Measurements from ENCODE around the gene MRGPRG.

The MRGPRG gene

DNA sequence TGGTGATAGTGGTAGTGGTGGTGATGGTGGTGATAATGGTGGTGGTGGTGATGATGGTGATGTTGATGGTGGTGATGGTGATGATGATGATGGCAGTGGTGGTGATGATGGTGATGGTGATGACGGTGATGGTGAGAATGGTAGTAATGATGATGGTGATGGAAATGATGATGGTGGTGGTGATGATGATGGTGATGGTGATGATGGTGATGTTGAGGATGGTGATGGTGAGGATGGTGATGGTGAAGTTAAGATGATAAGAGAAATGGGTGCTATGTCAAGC, 11.8 kb downstream of the MRGPRG start:
- no peak for DNase-seq (ENCODE audit: low spot score)

DNA sequence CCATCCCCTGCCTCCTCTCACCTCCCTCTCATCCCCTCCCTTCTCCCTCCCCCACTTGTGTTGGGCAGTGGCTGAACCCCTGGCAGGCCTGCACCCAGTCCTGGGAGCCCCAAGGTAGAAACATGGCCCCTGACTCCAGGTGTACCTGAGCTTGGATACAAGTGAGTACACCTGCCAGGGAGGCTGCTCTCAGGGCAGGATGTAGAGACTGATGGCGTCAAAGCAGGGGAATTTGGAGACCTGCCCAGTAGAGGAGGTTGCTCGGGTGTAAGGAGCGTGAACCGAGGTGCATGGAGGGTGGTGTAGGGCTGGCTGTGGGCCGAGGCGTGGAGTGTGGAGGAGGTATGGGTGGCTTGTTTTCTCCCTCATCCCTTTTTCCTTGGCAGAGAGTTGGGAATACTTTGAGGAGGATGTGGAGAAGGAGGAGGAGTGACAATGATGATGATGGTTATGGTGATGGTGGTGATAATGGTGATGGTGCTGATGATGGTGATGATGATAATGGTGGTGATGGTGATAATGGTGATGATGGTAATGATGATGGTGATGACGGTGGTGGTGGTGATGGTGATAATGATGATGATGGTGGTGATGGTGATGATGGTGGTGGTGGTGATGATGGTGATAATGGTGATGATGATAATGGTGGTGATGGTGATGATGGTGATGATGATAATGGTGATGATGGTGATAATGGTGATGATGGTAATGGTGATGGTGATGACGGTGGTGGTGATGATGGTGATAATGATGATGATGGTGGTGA, 12.3 kb downstream of the MRGPRG start:
- no peak for DNase-seq (ENCODE audit: low spot score)

DNA sequence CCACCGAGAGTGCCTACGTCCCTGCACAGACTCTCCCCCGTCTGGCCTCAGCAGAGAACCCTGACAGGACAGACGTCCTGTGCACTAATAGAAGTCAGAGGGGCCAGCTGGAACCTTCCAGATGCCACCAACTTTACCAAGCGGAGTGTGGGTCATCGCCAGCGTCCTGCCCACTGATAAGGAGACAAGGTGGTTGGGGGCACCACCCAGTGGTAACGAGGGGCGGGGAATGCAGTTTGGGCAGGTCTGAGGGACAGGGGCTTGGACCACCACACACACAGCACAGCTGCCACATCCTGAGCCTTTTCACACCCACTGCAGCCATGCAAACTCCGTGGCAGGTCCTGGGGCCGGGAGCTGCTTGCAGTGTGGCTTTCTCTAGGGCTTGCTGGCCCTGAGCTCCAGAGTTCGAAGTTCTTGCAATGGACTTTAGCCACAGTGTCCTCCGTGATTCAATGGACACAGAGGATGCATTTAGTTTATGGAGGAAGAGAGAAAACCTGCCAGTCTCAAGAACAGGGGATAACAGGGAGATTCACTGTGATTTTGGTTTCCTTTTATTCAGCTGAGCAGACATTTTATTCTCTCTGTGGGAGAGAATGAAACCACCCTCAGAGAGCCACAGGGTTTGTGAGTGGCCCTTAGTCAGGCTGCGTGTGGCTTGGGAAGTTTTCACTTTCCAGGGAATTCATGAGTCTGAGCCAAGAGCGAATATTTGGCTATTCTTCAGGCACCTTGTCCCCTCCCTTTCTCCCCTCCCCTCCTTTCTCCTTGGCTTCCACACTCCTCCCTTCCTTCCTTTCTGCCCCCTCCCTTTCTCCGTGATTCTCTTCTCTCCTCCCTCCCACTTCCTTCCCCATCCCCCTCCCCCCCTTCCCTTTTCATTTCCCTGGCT, 13.1 kb downstream of the MRGPRG start:
- DNase-seq (ENCODE audit: low spot score) = no peak

DNA sequence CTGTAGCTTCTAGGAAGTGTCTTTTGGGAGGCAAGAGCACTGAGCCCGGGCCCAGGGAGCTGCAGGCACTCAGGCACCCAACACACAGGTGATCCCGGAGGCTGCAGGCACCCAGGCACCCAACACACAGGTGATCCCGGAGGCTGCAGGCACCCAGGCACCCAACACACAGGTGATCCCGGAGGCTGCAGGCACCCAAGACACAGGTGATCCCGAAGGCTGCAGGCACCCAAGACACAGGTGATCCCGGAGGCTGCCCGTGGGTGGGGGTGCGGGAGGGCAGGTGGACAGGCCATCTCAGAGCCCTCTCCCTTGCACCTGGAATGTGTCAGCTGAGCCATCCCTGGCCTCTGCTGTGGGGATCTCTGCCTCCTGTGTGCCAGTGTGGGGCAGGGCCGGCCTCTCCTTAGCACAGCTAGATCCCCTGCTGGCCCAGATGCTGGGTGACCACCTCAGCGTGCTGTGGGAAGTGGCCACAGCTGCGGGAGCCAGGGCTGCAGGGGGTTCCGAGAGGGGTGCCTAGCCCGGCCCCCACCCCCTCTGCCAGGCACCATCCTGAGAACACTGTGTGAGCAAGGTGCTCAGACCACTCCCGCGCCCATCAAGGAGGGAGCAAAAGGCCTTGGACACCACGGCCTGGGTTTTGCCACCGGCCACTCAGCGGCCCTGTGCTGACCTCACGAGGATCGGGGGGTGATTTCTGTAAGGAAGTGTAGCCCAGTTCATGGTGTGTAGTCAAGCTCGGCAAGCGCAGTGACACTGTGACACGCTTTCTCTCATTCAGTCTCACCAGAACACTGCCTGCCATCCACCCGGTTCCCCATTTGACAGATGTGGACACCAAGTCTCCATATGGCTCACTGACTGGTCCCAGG, 14.2 kb downstream of the MRGPRG start:
- no peak for DNase-seq (ENCODE audit: low spot score)

DNA sequence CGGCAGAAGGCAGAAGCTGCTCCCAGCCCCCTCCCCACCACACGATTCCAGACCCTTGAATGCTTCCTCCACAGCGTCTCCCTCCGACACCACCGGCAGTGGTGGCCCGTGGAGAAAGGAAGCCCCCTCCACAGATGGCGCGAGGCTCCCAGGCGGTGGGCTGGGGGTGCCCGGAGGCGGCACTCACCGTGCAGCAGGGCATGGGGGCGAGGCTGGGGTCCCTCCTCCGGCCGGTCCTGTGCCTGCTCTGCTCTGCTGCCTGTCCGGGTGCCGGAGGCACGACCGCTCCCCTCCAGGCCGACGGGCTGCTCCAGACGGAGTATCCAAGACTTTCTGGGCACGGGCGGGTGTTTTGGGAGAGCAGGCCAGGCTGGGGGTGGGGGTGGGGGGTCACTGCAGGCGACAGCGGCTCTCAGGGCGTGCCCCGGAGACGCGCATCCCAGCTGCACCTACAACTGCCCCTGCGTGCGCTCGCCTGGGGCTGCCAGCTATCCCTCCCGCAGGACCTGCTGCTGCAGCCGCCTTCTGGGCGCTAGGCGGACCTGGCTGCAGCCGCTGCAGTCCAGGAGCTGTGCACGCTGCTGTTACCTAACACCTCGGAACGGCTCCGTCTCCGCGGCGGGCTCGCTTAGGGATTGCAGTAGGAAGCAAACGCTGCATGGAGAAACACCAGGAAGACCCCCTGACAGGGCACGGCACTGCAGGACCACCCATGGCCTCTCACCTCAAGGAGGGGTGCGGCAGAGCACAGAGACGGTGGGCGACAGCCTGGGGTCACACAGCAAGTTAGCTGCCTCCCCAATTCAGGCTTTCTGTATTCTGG, 15.2 kb downstream of the MRGPRG start:
- DNase-seq (ENCODE audit: low spot score) = no peak

DNA sequence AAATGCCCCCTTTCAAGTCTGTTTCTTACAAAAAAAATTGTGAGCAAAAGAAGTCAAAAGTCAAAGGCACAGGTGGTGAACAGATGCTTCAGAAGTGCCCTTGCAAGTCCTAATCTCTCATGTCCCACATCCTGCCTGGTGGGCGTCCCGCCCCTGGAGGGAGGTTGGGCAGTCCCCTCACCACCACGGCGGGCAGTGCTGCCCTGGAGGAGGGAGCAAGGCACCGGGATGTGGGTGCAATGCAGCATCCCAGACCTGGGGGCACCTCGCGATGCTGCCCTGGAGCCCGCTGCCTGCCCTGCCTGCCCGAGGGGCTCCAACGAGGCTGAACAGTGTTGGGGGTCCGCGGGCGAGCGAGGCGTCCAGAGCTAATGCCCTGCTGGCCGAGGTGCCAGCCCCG, 15.9 kb downstream of the MRGPRG start:
- no peak for DNase-seq (ENCODE audit: low spot score)

DNA sequence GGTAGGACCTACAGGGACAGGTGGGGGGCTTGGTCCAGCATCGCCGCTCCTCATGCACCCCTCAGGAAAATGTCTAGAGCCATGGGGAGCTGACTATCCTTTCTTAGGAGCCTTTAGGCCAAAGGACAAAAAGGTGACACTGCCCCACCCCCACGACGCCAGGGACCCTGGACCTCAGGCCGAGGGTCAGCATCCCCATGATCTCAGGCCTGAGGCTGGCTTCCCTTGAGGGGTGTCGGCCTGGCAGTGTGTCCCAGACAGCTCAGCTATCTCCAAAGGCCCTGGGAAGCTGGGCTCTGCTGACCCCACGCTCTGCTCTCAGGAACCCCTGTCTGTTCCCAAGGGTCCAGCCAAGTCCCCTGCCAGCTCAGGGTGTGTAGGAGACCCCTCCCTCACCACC, 16.3 kb downstream of the MRGPRG start:
- no peak for DNase-seq (ENCODE audit: low spot score)

DNA sequence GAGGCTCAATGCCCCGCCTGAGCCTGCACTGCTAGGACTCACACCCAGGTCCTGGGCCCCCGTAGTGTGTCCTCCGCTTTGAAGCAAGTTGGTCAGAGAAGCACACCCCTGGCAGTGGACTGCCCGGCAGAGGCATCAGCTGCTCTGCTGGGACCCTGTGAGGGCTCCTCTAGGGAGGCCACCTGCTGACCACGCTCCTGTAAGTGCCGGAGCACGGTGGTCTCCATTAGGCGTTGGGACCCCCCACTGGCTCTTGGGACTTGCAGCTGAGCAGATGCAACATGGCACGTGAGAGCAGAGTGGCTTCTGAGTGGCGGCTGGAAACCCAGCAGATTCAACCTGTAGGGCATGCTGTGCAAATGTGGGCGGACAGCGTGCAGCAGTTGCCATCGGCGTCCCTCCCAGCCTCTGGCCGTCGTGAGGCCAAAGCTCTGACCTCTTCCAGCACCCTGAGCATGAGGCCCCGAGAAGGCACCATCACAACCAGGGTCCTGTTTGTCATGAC, 16.9 kb downstream of the MRGPRG start:
- no peak for DNase-seq (ENCODE audit: low spot score)

DNA sequence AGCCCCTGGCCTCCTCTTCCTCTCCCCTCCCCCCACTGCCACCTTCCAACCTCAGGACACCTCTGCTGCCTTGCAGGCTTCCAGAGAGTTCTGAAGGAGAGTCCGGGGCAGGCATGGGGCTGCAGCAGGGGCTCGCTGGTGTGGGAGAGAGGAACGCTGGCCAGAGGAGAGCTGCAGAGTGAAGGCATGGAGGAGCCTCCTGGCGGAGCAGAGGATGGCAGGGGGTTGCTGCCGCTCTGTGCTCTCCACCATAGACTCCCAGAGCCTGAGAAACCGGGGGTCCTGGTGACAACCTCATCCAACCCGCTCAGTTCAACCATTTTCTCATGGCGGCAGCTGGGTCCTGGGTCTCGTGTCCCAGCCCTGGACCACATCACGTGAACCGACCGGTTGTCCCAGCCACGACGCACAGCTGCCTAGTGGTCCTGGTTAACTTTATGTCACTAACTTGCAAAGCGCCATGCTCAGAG, 17.5 kb downstream of the MRGPRG start:
- DNase-seq (ENCODE audit: low spot score) = no peak

DNA sequence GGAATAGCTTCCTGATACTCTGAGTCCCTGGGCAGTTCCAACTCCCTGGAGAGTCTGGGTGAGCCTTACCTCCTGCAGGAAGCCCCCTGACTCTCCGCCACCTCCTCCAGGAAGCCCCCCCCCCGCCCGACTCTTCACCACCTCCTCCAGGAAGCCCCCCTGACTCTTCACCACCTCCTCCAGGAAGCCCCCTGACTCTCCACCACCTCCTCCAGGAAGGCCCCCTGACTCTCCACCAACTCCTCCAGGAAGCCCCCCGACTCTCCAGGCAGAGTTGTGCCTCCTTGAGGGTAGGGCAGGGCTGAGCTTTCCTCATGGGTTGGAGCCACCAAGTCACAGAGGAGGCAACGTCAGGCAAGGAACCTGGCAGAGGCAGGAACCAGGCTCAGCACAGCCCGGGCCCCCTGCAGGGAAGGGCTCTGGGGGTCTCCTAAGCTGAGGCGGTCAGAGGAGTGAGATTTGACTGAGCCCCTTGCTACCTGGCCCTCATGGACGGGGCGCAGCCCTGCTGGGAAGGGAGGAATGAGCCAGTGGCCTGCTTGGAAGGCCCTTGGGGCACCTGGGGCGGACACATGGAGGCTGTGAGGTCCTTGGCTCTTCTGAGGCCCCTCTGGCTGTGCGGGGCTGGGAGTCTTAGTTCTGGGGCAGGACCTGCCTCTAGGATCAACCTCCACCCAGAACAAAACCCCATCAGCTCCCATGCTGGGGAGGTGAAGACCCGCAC, 18.1 kb downstream of the MRGPRG start:
- no peak for DNase-seq (ENCODE audit: low spot score)

DNA sequence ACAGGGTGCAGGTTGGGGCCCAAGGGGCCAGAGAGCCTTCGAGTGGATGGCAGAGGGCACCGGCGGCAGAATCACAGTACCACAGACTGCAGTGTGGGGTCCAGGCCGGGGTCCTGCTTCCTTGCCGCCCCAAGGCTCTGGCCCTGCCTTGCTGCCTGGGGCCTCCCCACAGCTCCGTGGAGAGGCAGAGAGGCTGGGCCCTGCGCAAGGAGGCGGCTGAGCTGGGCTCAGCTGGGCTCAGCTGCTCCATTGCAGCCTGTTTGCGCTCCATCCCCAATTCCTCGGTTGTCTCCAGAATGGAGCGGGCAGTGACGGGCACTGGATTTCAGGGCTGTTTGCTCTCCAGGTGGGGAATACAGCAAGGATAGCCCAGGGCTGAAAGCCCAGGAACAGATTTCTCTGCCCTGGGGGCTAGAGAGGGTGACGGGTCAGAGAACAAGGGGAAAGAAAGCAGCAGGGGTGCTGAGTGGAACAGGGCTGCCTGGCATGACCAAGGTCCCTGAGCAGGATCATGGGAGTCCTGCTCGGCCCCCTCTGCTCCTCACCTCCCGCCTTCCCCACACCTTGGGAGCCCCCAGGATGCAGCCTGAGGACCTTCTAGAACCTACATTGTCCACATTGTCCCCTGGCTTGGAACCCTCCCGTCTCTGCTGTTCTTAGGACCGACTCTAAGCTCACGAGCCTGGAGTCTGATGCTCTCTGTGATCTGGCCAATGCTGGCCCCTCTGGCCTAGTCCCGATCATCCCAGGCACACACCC, 18.9 kb downstream of the MRGPRG start:
- DNase-seq (ENCODE audit: low spot score) = no peak

DNA sequence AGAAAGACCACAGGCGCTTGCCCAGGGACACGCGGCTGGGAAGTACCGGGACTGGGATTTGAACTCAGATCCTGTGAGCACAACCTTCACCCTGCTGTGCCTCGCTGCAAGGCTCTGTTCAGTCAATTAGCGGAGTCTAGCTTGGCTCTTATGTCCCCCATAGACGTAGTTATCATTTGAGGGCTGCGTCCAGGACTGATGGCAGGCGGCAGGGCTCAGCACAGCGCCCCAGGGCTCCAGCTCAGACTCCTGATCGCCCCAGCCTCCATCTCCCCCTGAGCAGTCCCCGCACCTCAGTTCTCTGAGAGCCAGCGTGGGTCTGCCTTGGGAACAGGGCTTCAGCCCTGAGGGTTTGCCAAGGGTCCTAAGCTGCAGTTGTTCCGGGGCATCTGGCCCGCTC, 19.8 kb downstream of the MRGPRG start:
- no peak for DNase-seq (ENCODE audit: low spot score)

DNA sequence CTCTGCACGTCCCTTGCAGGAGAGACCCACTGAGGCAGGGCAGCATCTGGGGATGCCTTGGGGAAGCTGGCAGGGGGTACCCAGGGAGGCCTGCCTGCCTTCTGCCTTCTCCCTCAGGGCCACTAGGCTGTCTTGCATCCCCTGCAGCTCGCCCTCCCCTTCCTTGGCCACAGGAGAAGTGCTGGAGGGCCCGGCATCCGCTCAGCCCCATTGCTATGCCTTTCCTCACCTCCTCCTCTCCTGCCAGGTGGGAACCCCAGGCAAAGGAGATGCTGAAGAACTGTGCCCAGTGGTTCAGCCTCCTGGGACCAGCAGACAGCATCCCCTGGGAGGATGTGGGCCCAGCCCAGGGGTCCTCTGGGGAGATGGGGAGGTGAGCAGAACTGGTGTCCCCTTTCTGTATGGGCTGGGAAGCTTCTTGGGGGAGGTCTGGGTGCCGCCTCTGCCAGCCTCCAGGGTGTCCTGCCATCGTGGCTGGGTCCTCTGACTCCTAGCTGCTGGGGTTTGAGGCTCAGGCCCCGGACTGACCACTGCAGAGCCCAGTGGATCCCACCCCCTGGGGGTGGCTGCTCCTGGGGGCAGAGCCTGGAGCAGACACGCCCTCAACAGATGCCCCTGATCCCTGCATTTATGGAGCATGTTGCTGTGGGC, 20.6 kb downstream of the MRGPRG start:
- no peak for DNase-seq (ENCODE audit: low spot score)

DNA sequence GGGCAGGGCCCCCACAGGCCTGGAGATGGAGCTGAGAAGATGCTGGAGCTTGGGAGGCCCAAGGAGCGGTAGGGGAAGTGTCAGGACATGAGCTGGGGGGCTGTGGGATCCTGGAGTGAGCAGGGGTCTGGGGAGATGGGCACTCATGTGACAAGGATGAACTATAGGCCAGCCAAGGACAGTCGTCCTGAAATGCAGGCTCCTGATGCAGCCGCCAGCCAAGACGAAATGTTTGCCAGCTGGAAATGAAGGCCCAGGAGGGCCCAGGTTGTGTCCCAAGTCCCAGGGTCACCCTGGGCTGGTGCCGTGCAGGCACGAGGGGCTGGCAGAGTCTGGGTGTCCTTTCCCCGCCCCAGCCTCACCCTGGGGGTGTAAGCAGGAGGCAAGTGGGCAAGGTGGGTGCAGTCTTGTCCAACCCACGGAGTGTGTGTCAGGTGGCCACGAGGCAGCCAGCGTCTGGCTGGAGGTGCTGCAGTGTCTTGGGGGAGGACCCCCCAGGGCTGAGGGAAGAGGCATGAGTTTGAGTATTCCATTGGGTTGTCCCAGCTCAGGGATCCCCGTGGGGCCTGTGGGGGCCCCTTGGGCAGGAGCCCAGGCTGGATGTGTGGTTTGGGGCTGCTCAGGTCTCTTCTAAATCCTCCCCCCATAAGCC, 21.4 kb downstream of the MRGPRG start:
- no peak for DNase-seq (ENCODE audit: low spot score)

DNA sequence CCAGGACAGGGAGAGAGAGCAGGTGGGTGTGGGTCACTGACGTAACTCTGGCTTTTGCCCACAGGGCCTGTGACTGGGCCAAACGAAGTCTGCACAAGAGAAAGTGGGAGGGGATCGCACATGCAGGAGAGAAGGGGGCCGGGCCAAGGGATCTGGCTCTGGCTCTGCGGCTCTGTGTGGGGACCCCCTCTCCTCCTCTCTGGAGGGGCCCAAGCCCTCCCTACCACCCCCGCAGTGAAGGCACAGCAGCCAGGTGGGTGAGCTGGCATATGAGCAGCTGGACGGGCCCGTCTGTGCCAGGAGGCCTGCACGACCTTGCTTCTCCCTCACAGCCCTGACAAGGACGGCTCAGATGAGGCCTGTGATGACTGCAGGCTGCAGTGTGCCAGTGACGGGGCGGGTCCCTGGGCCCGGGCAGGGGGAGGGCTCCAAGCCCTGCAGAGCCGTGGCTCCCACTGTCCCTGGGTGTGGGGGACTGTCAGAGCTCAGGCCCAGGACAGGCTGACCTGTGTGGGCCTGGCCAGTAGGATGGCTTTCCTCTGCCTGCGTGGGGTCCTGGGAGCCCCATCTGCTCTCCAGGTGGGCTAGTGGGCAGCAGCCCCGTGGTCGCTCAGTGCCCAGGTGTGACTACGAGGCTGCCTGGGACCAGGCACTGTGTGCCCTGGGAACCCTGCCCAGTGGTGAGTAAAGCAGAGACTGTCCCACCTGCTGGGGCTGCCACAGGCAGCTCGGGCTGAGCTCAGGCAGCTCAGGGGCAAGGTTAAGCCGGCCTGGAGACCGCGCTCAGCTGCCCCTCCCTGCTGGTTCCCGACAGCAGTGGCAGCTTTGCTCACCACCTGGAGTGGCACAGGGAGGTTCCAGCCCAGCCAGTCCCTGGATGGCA, 22.2 kb downstream of the MRGPRG start:
- no peak for DNase-seq (ENCODE audit: low spot score)

DNA sequence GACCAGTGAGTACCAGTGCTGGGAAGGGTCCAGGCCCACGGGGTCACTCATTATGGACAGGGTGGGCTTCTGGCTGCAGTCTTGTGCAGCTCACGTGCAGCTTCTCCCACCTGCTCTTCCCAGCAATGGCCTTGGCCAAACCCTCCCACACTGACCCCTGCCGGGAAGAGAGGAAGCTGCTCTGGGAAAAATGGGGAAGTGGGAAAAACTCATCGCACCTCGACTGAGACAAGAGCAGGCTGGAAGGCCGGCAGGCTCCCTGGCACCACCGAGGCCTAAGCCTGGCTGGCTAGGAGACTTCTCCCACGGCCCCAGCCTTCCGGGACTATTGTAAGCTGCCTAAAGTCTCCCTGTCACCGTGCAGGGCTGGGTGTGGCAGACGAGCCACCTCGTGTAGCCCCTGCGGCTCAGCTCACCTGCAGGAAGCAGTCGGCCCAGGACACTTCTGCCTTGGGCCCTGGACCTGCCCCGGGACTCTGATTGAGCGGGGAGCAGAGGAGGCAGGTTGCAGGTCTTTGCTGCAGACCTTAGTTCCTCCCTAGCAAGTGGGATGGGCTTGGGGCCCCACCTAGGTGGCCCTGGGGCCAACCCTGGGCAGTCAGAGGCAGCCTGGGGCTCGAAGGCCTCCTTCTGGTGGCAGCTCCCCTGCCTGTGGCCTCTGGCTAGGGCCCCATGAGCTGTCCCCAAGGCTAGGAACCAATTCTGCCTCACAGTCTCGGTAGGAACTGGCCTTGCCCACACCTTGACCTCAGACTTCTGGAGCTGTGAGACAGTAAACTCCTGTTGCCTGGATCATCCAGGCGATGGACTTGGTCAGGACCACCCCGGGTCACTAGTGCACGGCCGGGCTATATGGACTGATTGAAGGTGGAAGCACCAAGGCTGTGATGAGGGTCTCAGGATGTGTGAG, 23.1 kb downstream of the MRGPRG start:
- no peak for DNase-seq (ENCODE audit: low spot score)

Data from germinal center (tissue), 1 donor.